Muscle layer of colon (tissue), 2 donors: ENCODE results near the gene NEB.
"Not testable (repeated sequence)": the region's sequence is repeated elsewhere in the genome, so short reads cannot be mapped to it uniquely, and the experiment has no call there.

Experiments
- H3K27ac ChIP-seq: one replicate; pipeline ENCODE4 v1.7.0; 2013; ENCODE audit warnings: low read depth, mild to moderate bottlenecking, low read length, moderate library complexity
- H3K27me3 ChIP-seq, 2 donors: one replicate each; pipeline ENCODE4 v1.7.0; 2013; ENCODE audit warnings: low read length in 2 of 2, mild to moderate bottlenecking in 2 of 2; ENCODE audit not compliant: insufficient read depth in 2 of 2, control insufficient read depth in 1 of 2
- H3K36me3 ChIP-seq: one replicate; pipeline ENCODE4 v1.7.0; 2013; ENCODE audit warnings: mild to moderate bottlenecking, low read length; ENCODE audit not compliant: insufficient read depth
- H3K4me1 ChIP-seq: one replicate; pipeline ENCODE4 v1.7.0; 2013; ENCODE audit warnings: mild to moderate bottlenecking, low read length; ENCODE audit not compliant: insufficient read depth
- H3K4me3 ChIP-seq, 2 donors: one replicate each; pipeline ENCODE4 v1.7.0; 2013; ENCODE audit warnings: low read length in 2 of 2, low read depth in 1 of 2, mild to moderate bottlenecking in 1 of 2, moderate library complexity in 1 of 2
- H3K9ac ChIP-seq: one replicate; pipeline ENCODE4 v1.7.0; 2013; ENCODE audit warnings: low read length
- H3K9me3 ChIP-seq: one replicate; pipeline ENCODE4 v1.7.0; 2013; ENCODE audit warnings: mild to moderate bottlenecking, low read length
- donor health status: abdominal sarcoma.
- donor health status: Adenocarcinoma of cecum.

NEB gene

DNA sequence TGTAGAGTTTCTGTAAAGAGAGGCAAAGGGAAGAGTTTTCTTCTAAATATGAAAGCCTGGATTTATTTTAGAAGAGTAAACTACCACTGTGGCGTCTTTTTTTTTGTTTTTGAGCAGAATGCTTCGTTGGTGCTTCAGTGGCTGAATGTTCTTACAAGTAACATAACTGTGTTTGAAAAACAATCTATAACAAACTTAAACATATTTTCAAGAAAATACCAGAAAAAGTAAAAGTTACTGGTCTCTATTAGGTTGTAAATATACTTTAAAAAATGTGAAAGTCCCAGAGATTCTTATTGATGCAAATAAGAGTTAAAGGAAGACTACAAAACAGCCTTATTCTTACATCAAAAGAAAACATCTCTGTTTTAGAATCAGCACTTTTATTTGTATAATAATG, 76.2 kb downstream of the NEB start:
- no peak overlapping the region for H3K9ac ChIP-seq
- no peak overlapping the region for H3K27ac ChIP-seq
- H3K4me1 ChIP-seq = no peaks in the 10 kb centered on the region
- no peaks in the 10 kb centered on the region for H3K27me3 ChIP-seq
- no peaks in the 10 kb centered on the region for H3K9me3 ChIP-seq
- H3K4me3 ChIP-seq = no peak overlapping the region
- no peaks in the 10 kb centered on the region for H3K36me3 ChIP-seq

DNA sequence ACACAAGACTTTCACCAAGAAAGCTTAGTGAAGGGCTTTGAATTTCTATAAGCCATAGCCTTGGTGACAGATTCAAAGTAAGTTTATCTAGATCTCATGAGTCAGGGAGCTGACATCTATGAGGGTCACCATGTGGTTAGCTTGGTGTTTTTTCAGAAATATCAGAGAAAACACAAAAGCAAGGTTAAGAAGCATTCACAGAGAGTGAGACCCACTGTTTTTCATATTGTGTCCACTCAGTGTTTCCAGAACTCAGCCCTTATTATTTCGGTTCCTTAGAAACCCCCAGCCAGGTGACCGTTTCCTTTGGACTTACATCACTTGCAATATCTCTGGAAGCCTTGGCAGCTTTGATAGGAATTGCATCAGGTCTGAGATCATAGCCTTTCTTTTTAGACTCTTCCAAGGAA, 76.6 kb downstream of the NEB start:
- Histone ChIP-seq H3K4me1 (no peaks in the 10 kb centered on the region), H3K4me3 (no peak overlapping the region), H3K9ac (no peak overlapping the region), H3K27ac (no peak overlapping the region), H3K27me3 (no peaks in the 10 kb centered on the region), H3K9me3 (no peaks in the 10 kb centered on the region), H3K36me3 (no peaks in the 10 kb centered on the region)

- Histone ChIP-seq H3K27ac (no peak overlapping the region), H3K9me3 (no peaks in the 10 kb centered on the region), H3K27me3 (no peaks in the 10 kb centered on the region), H3K4me1 (no peaks in the 10 kb centered on the region), H3K36me3 (no peaks in the 10 kb centered on the region), H3K4me3 (no peak overlapping the region), H3K9ac (no peak overlapping the region)
These were observed 78.4 kb downstream of the NEB start for GRCh38 chr2:151655663-151656398.

DNA sequence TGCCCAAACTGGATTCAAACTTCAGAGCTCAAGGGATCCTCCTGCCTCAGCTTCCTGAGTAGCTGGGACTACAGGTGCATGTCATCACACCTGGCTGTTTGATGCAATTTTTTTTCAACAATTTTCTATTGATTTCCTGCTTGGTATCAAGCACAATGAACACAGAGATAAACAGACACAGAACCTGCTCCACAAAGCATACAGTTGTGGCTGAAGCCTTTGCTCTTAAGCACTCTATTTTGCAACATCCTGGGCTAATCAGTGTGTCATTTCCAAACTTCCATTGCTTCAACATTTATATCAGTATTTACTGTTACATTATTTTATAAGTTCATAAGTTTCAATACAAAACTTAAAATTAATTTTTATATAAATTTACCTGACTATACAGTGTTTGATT, 79.4 kb downstream of the NEB start:
- Histone ChIP-seq H3K9ac (no peak overlapping the region), H3K27me3 (no peaks in the 10 kb centered on the region), H3K9me3 (no peaks in the 10 kb centered on the region), H3K36me3 (no peaks in the 10 kb centered on the region), H3K4me3 (no peak overlapping the region), H3K4me1 (no peaks in the 10 kb centered on the region), H3K27ac (no peak overlapping the region)

DNA sequence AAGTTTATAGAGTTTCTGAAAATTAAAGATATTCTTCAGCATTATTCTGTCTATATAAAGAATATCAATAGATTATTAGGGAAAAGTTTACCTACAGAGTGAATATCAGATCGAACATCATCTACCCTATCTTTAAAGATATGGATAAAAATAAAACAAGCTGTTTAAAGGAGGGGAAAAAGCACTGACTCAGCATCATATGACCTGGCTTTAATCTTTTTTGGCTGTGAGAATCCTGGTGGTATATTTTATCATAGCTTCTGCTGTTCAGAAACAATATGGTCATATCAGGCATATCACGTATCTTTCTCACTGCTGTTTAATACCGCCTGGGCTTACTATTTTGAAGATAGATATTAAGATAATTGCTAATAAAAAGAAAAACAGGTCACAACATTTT, 80.2 kb downstream of the NEB start:
- Histone ChIP-seq H3K27ac (no peak overlapping the region), H3K4me1 (no peaks in the 10 kb centered on the region)

GRCh38 chr2:151651274-151651673, 83.0 kb downstream of the NEB start:
- Histone ChIP-seq H3K9me3 (no peaks in the 10 kb centered on the region), H3K4me3 (no peak overlapping the region), H3K4me1 (no peaks in the 10 kb centered on the region), H3K27ac (no peak overlapping the region), H3K9ac (no peak overlapping the region), H3K27me3 (no peaks in the 10 kb centered on the region), H3K36me3 (no peaks in the 10 kb centered on the region)

More for the DNA sequence above, 80.2 kb downstream of the NEB start:
- Histone ChIP-seq H3K27me3 (no peaks in the 10 kb centered on the region), H3K9me3 (no peaks in the 10 kb centered on the region), H3K9ac (no peak overlapping the region), H3K4me3 (no peak overlapping the region), H3K36me3 (no peaks in the 10 kb centered on the region)

DNA sequence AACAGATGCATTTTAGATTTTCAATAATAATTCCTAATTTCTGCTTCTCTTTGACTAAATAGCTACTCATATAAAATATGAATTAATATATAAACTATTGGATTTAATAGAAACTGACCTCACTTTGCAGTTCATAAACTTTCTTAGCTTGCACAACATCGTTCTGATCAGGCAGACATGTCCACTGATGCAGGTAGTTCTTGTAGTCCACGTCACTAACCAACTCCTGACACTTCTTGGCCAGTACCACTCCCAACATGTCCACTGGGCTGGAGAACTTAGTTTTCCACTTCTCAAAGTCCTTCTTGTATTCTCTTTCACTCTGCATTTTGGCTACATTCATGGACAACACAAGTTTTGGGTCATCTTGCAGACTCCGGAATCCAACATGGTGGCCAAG, 83.8 kb downstream of the NEB start:
- H3K27ac ChIP-seq = no peak overlapping the region
- H3K9ac ChIP-seq = no peak overlapping the region
- no peaks in the 10 kb centered on the region for H3K36me3 ChIP-seq
- no peaks in the 10 kb centered on the region for H3K9me3 ChIP-seq
- no peak overlapping the region for H3K4me3 ChIP-seq
- no peaks in the 10 kb centered on the region for H3K27me3 ChIP-seq
- H3K4me1 ChIP-seq = no peaks in the 10 kb centered on the region

DNA sequence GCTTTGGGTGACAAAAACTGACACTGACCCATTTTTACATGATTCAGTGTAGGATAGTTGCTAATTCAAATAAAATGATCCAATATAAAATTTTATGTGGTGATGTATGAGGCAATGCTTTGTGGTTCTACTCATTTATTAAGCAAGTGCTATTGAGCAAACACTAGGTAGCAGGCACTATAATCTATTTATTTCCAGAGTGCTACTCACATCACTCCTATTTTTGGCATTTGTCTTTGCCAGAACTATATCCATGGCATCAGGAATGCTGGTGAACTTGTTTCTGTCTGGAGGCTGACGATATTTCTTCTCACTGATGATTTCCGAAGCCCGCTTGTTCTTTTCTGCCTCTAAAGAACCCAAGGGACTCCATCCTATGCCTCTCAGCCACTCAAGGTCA, 84.3 kb downstream of the NEB start:
- Histone ChIP-seq H3K9ac (no peak overlapping the region), H3K4me3 (no peak overlapping the region), H3K4me1 (no peaks in the 10 kb centered on the region), H3K36me3 (no peaks in the 10 kb centered on the region), H3K27ac (no peak overlapping the region), H3K27me3 (no peaks in the 10 kb centered on the region), H3K9me3 (no peaks in the 10 kb centered on the region)

- no peak overlapping the region for H3K9ac ChIP-seq
- no peaks in the 10 kb centered on the region for H3K27me3 ChIP-seq
- H3K4me3 ChIP-seq = no peak overlapping the region
- H3K9me3 ChIP-seq = no peaks in the 10 kb centered on the region
- no peaks in the 10 kb centered on the region for H3K36me3 ChIP-seq
- H3K27ac ChIP-seq = no peak overlapping the region
- H3K4me1 ChIP-seq = no peaks in the 10 kb centered on the region
These were observed 84.9 kb downstream of the NEB start for GRCh38 chr2:151649400-151649799.

- not testable (repeated sequence) for H3K4me3 ChIP-seq, H3K4me1 ChIP-seq, H3K9ac ChIP-seq, H3K9me3 ChIP-seq, H3K27me3 ChIP-seq, H3K36me3 ChIP-seq, H3K27ac ChIP-seq
These were observed 87.8 kb downstream of the NEB start for GRCh38 chr2:151646512-151646911.

- no peaks in the 10 kb centered on the region for H3K4me1 ChIP-seq
- no peak overlapping the region for H3K4me3 ChIP-seq
- no peak overlapping the region for H3K27ac ChIP-seq
- no peaks in the 10 kb centered on the region for H3K36me3 ChIP-seq
- no peaks in the 10 kb centered on the region for H3K27me3 ChIP-seq
- H3K9ac ChIP-seq = no peak overlapping the region
- no peaks in the 10 kb centered on the region for H3K9me3 ChIP-seq
These were observed 89.7 kb downstream of the NEB start for GRCh38 chr2:151644580-151644979.

- H3K36me3 ChIP-seq, H3K27ac ChIP-seq, H3K9me3 ChIP-seq, H3K4me3 ChIP-seq, H3K27me3 ChIP-seq, H3K9ac ChIP-seq: not testable (repeated sequence)
- H3K4me1 ChIP-seq = peaks cover 11% of the 10 kb centered on the region
These were observed 92.4 kb downstream of the NEB start for GRCh38 chr2:151641895-151642294.
